GM12874 (cell line): ENCODE results near the gene TGM5.

Experiments used
- CTCF ChIP-seq: IDR thresholded peaks from 2 replicates; pipeline ENCODE4 v1.5.1; 2011; ENCODE audit warnings: low read depth, mild to moderate bottlenecking, control low read depth, low read length, moderate library complexity; ENCODE audit not compliant: insufficient read depth

TGM5 gene

GRCh38 chr15:43293432-43293831 is 26.7 kb upstream of the TGM5 start:
- no peak for TF ChIP-seq CTCF

GRCh38 chr15:43292375-43293078 is 25.8 kb upstream of the TGM5 start:
- TF ChIP-seq CTCF = no peak

GRCh38 chr15:43287254-43287653 is 20.5 kb upstream of the TGM5 start:
- no peak for TF ChIP-seq CTCF

- no peak for TF ChIP-seq CTCF
These were observed 19.3 kb upstream of the TGM5 start for GRCh38 chr15:43286074-43286473.

- TF ChIP-seq CTCF = peak; percentile 66
These were observed 18.9 kb upstream of the TGM5 start for GRCh38 chr15:43285609-43286037.

GRCh38 chr15:43283526-43283925 is 16.8 kb upstream of the TGM5 start:
- TF ChIP-seq CTCF = no peak

GRCh38 chr15:43281926-43282602 is 15.3 kb upstream of the TGM5 start:
- no peak for TF ChIP-seq CTCF
